HG03460 (cell line): ENCODE data around the gene WDTC1.
"Not testable (repeated sequence)": the region's sequence is repeated elsewhere in the genome, so short reads cannot be mapped to it uniquely, and the experiment has no call there.

Experiments
- ATAC-seq: cut with Tn5 transposase; IDR thresholded peaks from one replicate; pipeline ENCODE4 v1.9.1; 2021; ENCODE audit not compliant: unreplicated experiment

Gene WDTC1

GRCh38 chr1:27234049-27234882 is at the start of gene WDTC1:
Gene WDTC1 (plus strand): TSS chr1:27234632. CDS start chr1:27261055, 26,423 bp downstream.
- ATAC-seq: peak; percentile 91

GRCh38 chr1:27184665-27185064 is 49.8 kb upstream of the WDTC1 start:
- ATAC-seq: not testable (repeated sequence)

DNA sequence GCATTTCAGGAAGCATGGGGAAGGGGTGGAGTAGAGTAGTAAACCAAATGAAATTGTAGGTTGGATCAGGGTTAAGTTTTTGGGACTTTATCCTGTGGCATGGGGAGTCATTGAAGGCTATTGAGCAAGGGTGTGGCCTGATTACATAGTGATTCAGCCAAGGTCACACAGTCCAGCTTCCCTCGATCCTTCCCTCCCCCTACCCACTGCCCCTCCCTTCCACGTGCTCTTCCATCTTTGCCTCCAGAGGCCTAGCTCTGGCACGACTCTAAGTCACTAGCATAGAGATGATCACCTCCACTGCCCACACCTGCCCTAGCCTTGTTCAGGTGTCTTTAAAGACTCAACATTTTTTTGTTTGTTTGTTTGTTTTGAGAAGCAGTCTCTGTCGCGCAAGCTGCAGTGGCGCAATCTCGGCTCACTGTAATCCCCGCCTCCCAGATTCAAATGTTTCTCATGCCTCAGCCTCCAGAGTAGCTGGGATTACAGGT is 42.3 kb upstream of the WDTC1 start:
- ATAC-seq: no peak

- ATAC-seq: no peak
Observed at GRCh38 chr1:27193194-27193593, 41.2 kb upstream of the WDTC1 start.

- no peak for ATAC-seq
Observed at GRCh38 chr1:27201295-27201694, 33.1 kb upstream of the WDTC1 start.

DNA sequence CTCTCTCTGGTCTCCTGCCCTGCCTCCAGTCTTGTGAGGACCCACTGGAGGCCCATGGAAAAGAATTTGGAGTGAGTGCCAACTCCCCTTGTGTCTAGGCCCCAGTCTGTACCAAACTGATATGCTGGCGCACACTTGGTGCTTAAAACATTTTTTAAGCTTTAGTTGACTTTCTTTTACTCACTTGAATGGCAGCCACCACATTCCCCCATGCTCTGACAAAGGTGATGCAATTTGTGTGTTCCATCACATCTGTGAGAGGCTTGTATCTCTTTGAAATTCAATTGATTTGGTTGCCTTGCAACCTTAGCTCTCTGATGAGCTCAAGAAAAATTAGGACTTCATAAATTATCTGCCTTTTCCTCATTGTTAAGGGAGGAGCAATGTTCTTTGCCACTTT is 30.5 kb upstream of the WDTC1 start:
- no peak for ATAC-seq

DNA sequence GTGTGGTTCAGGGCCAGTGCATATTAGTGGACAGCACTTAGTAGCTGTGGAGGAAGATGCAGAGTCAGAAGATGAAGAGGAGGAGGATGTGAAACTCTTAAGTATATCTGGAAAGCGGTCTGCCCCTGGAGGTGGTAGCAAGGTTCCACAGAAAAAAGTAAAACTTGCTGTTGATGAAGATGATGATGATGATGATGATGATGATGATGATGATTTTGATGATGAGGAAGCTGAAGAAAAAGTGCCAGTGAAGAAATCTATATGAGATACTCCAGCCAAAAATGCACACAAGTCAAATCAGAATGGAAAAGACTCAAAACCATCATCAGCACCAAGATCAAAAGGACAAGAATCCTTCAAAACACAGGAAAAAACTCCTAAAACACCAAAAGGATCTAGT is 27.2 kb upstream of the WDTC1 start:
- ATAC-seq: not testable (repeated sequence)

DNA sequence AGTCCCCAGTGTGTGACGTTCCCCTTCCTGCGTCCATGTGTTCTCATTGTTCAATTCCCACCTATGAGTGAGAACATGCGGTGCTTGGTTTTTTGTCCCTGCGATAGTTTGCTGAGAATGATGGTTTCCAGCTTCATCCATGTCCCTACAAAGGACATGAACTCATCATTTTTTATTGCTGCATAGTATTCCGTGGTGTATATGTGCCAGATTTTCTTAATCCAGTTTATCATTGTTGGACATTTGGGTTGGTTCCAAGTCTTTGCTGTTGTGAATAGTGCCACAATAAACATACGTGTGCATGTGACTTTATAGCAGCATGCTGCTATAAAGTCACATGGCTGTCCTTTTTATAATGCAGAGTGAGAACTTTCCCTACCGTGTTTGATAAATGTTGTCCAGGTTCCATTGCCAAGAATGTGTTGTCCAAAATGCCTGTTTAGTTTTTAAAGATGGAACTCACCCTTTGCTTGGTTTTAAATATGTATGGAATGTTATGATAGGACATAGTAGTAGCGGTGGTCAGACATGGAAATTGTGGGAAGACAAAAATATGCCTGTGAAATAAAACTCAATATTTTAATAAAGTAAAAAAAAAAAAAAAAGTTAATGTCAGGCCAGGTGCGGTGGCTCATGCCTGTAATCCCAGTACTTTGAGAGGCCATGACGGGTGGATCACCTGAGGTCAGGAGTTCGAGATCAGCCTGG is 26.1 kb upstream of the WDTC1 start:
- not testable (repeated sequence) for ATAC-seq

GRCh38 chr1:27216466-27216865 is 18.0 kb upstream of the WDTC1 start:
- no peak for ATAC-seq

GRCh38 chr1:27217401-27217800 is 17.0 kb upstream of the WDTC1 start:
- no peak for ATAC-seq

DNA sequence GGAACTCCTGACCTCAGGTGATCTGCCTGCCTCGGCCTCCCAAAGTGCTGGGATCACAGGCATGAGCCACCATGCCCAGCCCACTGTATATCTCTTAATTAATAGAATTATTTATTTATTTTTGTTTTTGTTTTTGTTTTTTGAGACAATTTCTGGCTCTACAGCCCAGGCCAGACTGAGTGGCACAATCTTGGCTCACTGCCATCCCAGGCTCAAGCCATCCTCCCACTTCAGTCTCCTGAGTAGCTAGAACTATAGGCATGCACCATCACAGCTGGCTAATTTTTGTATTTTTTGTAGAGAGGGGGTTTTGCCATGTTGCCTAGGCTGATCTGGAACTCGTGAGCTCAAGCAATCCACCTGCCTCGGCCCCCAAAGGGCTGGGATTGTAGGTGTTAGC is 15.7 kb upstream of the WDTC1 start:
- no peak for ATAC-seq

GRCh38 chr1:27220096-27220495 is 14.3 kb upstream of the WDTC1 start:
- no peak for ATAC-seq

GRCh38 chr1:27220702-27221497 is 13.5 kb upstream of the WDTC1 start:
- ATAC-seq: not testable (repeated sequence)

GRCh38 chr1:27225621-27226020 is 8.8 kb upstream of the WDTC1 start:
- no peak for ATAC-seq

- no peak for ATAC-seq
Observed at GRCh38 chr1:27227765-27228164, 6.7 kb upstream of the WDTC1 start.

DNA sequence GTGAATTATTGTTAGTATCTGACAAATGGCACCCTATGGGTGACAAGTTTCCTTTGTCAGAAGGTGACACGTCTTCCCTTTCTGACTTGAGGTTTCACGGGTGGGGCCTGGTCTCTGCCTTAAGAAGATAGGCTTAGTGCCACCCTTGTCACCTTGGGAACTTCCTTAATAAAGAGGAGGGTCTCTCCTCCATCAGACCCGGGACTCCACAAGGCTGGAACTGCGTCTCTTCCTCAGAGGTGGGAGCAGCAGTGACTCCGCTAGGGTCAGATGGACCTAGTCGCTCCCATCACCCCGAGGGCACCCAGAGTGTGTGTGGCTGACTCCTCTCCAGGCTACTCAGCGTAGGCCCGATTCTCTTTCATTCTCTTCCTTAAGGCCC is 774 bp upstream of the WDTC1 start:
- ATAC-seq: no peak

DNA sequence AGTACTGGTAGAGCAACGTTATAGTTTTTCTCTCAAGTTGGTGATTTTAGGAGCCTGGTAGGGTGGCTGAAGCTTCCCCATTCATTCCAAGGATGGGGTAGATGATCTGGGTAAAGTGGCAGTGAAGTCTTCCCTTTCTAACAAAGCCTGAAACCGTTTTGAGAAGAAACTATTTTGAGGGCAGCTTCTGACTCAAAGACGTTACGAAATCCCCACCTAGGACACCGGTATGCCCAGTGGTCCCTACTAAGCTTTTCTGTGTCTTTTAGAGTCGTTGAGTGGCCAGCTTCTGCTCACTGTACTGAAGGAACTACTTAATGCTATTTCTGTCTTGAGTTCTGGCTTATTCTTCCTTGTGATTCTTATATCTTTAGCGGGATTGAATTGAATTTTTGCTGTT is 1.4 kb downstream of the WDTC1 start:
- no peak for ATAC-seq

GRCh38 chr1:27237112-27237511 is 2.7 kb downstream of the WDTC1 start:
- ATAC-seq: no peak

GRCh38 chr1:27238032-27238431 is 3.6 kb downstream of the WDTC1 start:
- no peak for ATAC-seq

- ATAC-seq: no peak
Observed at GRCh38 chr1:27241677-27242076, 7.2 kb downstream of the WDTC1 start.

GRCh38 chr1:27243665-27244064 is 9.2 kb downstream of the WDTC1 start:
- not testable (repeated sequence) for ATAC-seq
